KMS-11 (cell line): ENCODE results near the gene NCAN.

Experiments
- H2AFZ ChIP-seq: fragments of 200-600 bp; sonication (generic); 2 replicates; pipeline ENCODE4 v1.6.1; 2016; ENCODE audit warnings: antibody characterized with exemption, mixed run types, low read depth
- H3K27ac ChIP-seq: fragments of 200-600 bp; sonication (generic); 2 replicates; pipeline ENCODE4 v1.6.1; 2016; ENCODE audit warnings: mild to moderate bottlenecking, mixed run types
- H3K27me3 ChIP-seq: fragments of 200-600 bp; sonication (generic); 2 replicates; pipeline ENCODE4 v1.6.1; 2017; ENCODE audit warnings: mild to moderate bottlenecking, low read depth, mixed run types, moderate library complexity; ENCODE audit not compliant: insufficient read depth
- H3K36me3 ChIP-seq: fragments of 200-600 bp; sonication (generic); 2 replicates; pipeline ENCODE4 v1.6.1; 2017; ENCODE audit warnings: mild to moderate bottlenecking, mixed run types; ENCODE audit not compliant: insufficient read depth
- H3K4me1 ChIP-seq: fragments of 200-600 bp; sonication (generic); 2 replicates; pipeline ENCODE4 v1.6.1; 2016; ENCODE audit warnings: mild to moderate bottlenecking, low read depth, mixed run types; ENCODE audit not compliant: poor library complexity, severe bottlenecking
- H3K4me2 ChIP-seq: fragments of 200-600 bp; sonication (generic); 2 replicates; pipeline ENCODE4 v1.7.0; 2016; ENCODE audit warnings: mild to moderate bottlenecking, mixed run types
- H3K4me3 ChIP-seq: fragments of 200-600 bp; sonication (generic); IDR thresholded peaks from 2 replicates; pipeline ENCODE4 v1.6.1; 2017; ENCODE audit warnings: low read depth, low read length, mixed read lengths; ENCODE audit not compliant: insufficient read depth
- H3K79me2 ChIP-seq: fragments of 200-600 bp; sonication (generic); 2 replicates; pipeline ENCODE4 v1.6.1; 2016; ENCODE audit warnings: low read depth, mixed run types; ENCODE audit not compliant: insufficient read depth
- H3K9ac ChIP-seq: fragments of 200-600 bp; sonication (generic); 2 replicates; pipeline ENCODE4 v1.6.1; 2016; ENCODE audit warnings: mild to moderate bottlenecking, mixed run types
- H4K20me1 ChIP-seq: fragments of 200-600 bp; sonication (generic); 2 replicates; pipeline ENCODE4 v1.6.1; 2016; ENCODE audit warnings: mild to moderate bottlenecking, mixed run types; ENCODE audit not compliant: insufficient read depth
- CTCF ChIP-seq: fragments of 200-600 bp; sonication (generic); conservative IDR thresholded peaks from 2 replicates; pipeline ENCODE4 v1.6.1; 2017; ENCODE audit warnings: low read depth, mild to moderate bottlenecking, antibody characterized with exemption, low read length, moderate library complexity, mixed read lengths

Gene NCAN

GRCh38 chr19:19236173-19236572 is 24.4 kb downstream of the NCAN start:
- H3K36me3 ChIP-seq = no peaks in the 10 kb centered on the region
- H3K27ac ChIP-seq = no peak overlapping the region
- H3K4me1 ChIP-seq = no peaks in the 10 kb centered on the region
- no peaks in the 10 kb centered on the region for H4K20me1 ChIP-seq
- H3K9ac ChIP-seq = no peak overlapping the region
- no peak overlapping the region for H3K4me3 ChIP-seq
- TF ChIP-seq CTCF = no peak
- H3K79me2 ChIP-seq = no peaks in the 10 kb centered on the region
- H2AFZ ChIP-seq = no peak overlapping the region
- no peak overlapping the region for H3K4me2 ChIP-seq
- H3K27me3 ChIP-seq = no peaks in the 10 kb centered on the region

- Histone ChIP-seq H3K4me3 (no peak overlapping the region), H3K4me1 (no peaks in the 10 kb centered on the region), H3K27me3 (no peaks in the 10 kb centered on the region), H4K20me1 (no peaks in the 10 kb centered on the region), H3K27ac (no peak overlapping the region), H3K36me3 (no peaks in the 10 kb centered on the region), H3K79me2 (no peaks in the 10 kb centered on the region), H2AFZ (no peak overlapping the region), H3K9ac (no peak overlapping the region), H3K4me2 (no peak overlapping the region)
- no peak for TF ChIP-seq CTCF
Observed at GRCh38 chr19:19238126-19238894, 26.6 kb downstream of the NCAN start.

GRCh38 chr19:19239675-19240074 is 27.9 kb downstream of the NCAN start:
- H3K36me3 ChIP-seq = no peaks in the 10 kb centered on the region
- no peak overlapping the region for H3K4me2 ChIP-seq
- no peaks in the 10 kb centered on the region for H3K79me2 ChIP-seq
- H3K9ac ChIP-seq = no peak overlapping the region
- no peak for TF ChIP-seq CTCF
- no peaks in the 10 kb centered on the region for H3K27me3 ChIP-seq
- H2AFZ ChIP-seq = no peak overlapping the region
- H4K20me1 ChIP-seq = no peaks in the 10 kb centered on the region
- H3K4me3 ChIP-seq = no peak overlapping the region
- H3K27ac ChIP-seq = no peak overlapping the region
- no peaks in the 10 kb centered on the region for H3K4me1 ChIP-seq

GRCh38 chr19:19240476-19240875 is 28.7 kb downstream of the NCAN start:
- no peaks in the 10 kb centered on the region for H3K27me3 ChIP-seq
- no peaks in the 10 kb centered on the region for H3K36me3 ChIP-seq
- TF ChIP-seq CTCF = no peak
- H3K79me2 ChIP-seq = no peaks in the 10 kb centered on the region
- H3K9ac ChIP-seq = no peak overlapping the region
- no peak overlapping the region for H3K27ac ChIP-seq
- H3K4me2 ChIP-seq = no peak overlapping the region
- H3K4me1 ChIP-seq = no peaks in the 10 kb centered on the region
- H3K4me3 ChIP-seq = no peak overlapping the region
- H4K20me1 ChIP-seq = no peaks in the 10 kb centered on the region
- no peak overlapping the region for H2AFZ ChIP-seq
